HFFc6 (cell line): ENCODE results near the gene LRRN2. TPM values are rescaled to one million over a fixed set of nuclear protein-coding genes. Genes with fewer than 3 reads are reported as not detected.

Experiments used
- DNase-seq: peaks from one replicate; pipeline ENCODE4 v3.0.0-alpha.2; 2018
- H3K27ac Mint-ChIP-seq: 2 replicates; pipeline ENCODE4 v1.8.0; 2020; ENCODE audit warnings: mild to moderate bottlenecking, mixed read lengths
- H3K27me3 Mint-ChIP-seq: 2 replicates; pipeline ENCODE4 v1.8.0; 2021; ENCODE audit warnings: mild to moderate bottlenecking, moderate library complexity, mixed read lengths; ENCODE audit not compliant: insufficient read depth
- H3K36me3 Mint-ChIP-seq: 2 replicates; pipeline ENCODE4 v1.8.0; 2021; ENCODE audit warnings: low read depth, mixed read lengths
- H3K4me1 Mint-ChIP-seq: 2 replicates; pipeline ENCODE4 v1.8.0; 2020; ENCODE audit warnings: low read depth, mixed read lengths
- H3K4me3 Mint-ChIP-seq: 2 replicates; pipeline ENCODE4 v1.8.0; 2020; ENCODE audit warnings: mild to moderate bottlenecking, moderate library complexity, mixed read lengths
- H3K9me3 Mint-ChIP-seq: 2 replicates; pipeline ENCODE4 v1.8.0; 2020; ENCODE audit warnings: mild to moderate bottlenecking, mixed read lengths
- total RNA-seq, 6 experiments: library from RNA; stranded (reverse); fragmentation: NEBNext Ultra II Directional; extraction: Animal tissue kit (Norgen Biotek cat#: 25700); gene quantifications; 2 replicates in 1 of 6; 3 replicates in 5 of 6; pipeline ENCODE4 v1.2.3, GENCODE V29; 2021
- TF ChIP-seq, protein P1 (sequence below): fragments of 200-600 bp; sonication (generic); IDR thresholded peaks from 2 replicates; pipeline ENCODE4 v1.5.0; 2021; ENCODE audit warnings: antibody characterized with exemption, mild to moderate bottlenecking

The LRRN2 gene
- total RNA-seq, 6 experiments from 2014 or later, result not detected

DNA sequence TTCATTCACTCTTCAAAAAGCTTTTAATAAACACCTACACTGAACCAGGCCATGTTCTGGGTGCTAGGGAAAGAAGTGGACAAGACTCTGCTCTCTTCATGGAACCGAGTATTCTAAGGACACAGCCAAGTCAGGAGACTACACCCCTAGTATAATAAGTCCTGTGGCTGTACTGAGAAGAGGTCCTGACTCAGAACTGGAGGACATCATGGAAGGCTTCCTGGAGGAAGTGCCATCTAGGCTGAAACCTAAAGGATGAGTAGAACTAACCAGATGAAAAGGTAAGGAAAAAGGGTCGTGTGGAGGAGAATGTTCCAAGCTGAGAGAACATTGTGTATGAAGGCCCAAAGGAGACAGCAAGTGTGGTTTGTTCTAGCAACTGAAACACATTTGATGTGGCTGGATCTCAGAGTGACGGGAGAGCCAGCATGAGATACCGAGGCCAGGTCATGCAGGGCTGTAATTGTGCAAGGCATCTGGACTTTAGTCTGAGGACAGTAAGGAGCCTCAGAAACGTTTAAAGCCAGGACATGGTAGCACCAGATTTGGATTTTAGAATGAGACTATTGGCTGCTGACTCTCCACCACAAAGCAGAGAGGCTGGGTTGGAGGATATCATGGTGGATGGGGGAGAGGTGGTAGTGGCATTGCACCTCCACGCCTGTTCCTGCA lies 82.5 kb downstream of the LRRN2 start:
- no peaks in the 10 kb centered on the region for H3K4me1 Mint-ChIP-seq
- TF ChIP-seq, protein P1, sequence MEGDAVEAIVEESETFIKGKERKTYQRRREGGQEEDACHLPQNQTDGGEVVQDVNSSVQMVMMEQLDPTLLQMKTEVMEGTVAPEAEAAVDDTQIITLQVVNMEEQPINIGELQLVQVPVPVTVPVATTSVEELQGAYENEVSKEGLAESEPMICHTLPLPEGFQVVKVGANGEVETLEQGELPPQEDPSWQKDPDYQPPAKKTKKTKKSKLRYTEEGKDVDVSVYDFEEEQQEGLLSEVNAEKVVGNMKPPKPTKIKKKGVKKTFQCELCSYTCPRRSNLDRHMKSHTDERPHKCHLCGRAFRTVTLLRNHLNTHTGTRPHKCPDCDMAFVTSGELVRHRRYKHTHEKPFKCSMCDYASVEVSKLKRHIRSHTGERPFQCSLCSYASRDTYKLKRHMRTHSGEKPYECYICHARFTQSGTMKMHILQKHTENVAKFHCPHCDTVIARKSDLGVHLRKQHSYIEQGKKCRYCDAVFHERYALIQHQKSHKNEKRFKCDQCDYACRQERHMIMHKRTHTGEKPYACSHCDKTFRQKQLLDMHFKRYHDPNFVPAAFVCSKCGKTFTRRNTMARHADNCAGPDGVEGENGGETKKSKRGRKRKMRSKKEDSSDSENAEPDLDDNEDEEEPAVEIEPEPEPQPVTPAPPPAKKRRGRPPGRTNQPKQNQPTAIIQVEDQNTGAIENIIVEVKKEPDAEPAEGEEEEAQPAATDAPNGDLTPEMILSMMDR, result no peak
- no peak for DNase-seq
- no peak overlapping the region for H3K4me3 Mint-ChIP-seq
- H3K27me3 Mint-ChIP-seq, result peaks cover 58% of the 10 kb centered on the region
- no peaks in the 10 kb centered on the region for H3K36me3 Mint-ChIP-seq
- H3K9me3 Mint-ChIP-seq, result no peaks in the 10 kb centered on the region
- H3K27ac Mint-ChIP-seq, result no peak overlapping the region

DNA sequence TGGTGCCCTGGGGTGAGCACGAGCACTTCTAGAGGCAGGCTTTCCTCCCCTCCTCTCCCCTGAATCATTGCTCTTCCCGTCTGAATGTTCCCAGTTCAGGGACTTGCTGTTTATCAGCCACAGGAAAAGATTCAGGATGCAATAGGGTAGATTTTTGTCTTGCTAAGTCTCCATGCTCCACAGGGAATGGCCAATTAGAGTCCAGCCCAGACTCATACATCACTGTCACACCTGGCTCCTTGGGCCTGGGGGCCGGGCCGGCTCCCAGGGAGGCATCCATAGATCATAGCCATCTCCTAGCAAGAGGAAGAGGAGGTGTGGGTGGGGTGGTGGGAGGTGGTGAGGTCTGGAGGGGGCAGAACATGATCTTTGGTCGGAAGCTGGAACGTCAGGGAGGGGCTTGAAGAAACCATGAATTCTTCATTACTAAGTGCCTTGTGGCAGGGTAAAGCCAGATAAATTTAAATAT lies 83.4 kb downstream of the LRRN2 start:
- Mint-ChIP-seq H3K4me1 (no peaks in the 10 kb centered on the region), H3K9me3 (no peaks in the 10 kb centered on the region), H3K27ac (no peak overlapping the region), H3K4me3 (no peak overlapping the region), H3K27me3 (peaks cover 58% of the 10 kb centered on the region), H3K36me3 (no peaks in the 10 kb centered on the region)
- TF ChIP-seq, protein P1, result no peak
- DNase-seq, result no peak

DNA sequence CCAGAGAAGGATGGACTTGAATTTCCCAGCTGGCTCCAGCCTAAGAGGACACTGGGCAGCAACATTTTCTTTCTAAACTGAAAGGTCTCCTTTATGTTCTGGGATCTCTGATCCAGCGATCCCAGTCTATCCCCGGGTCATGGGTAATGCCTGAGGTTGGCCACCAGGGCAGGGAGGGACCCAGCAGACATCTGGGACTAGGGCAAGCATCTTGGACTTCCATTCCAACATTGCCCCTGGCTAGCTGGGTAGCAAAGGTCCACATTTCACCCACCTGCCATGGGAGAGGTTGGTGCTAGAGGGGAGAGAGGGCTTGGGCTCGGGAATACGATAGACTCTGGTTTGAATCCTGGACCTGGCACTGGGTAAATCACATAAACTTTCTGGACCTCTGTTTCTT lies 84.6 kb downstream of the LRRN2 start:
- H3K4me3 Mint-ChIP-seq, result no peak overlapping the region
- no peaks in the 10 kb centered on the region for H3K9me3 Mint-ChIP-seq
- H3K27ac Mint-ChIP-seq, result no peak overlapping the region
- peaks cover 61% of the 10 kb centered on the region for H3K27me3 Mint-ChIP-seq
- no peaks in the 10 kb centered on the region for H3K4me1 Mint-ChIP-seq
- no peaks in the 10 kb centered on the region for H3K36me3 Mint-ChIP-seq
- TF ChIP-seq, protein P1, result peak; percentile 52
- DNase-seq, result no peak

DNA sequence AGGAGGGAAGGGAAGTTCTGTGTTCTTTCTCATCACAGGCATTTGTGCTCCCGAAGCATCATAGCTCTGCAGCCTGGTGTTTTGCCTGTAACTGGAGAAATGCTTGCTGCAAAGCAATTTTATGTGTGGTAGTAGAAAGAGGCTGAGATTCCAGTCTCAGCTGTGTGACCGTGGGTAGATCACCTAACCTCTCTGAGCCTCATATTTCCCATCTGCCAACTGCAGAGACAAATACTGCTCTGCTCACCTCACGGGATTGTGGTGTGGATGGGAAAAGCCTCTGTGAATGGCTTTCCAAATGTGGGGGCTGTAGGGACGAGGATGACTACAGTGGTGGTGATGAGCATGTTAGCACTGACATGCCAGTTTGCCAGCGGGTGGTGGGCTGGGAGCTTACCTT lies 85.3 kb downstream of the LRRN2 start:
- Mint-ChIP-seq H3K4me3 (no peak overlapping the region), H3K27ac (no peak overlapping the region), H3K27me3 (peaks cover 59% of the 10 kb centered on the region), H3K4me1 (no peaks in the 10 kb centered on the region), H3K9me3 (no peaks in the 10 kb centered on the region), H3K36me3 (no peaks in the 10 kb centered on the region)
- no peak for DNase-seq
- TF ChIP-seq, protein P1, result no peak

DNA sequence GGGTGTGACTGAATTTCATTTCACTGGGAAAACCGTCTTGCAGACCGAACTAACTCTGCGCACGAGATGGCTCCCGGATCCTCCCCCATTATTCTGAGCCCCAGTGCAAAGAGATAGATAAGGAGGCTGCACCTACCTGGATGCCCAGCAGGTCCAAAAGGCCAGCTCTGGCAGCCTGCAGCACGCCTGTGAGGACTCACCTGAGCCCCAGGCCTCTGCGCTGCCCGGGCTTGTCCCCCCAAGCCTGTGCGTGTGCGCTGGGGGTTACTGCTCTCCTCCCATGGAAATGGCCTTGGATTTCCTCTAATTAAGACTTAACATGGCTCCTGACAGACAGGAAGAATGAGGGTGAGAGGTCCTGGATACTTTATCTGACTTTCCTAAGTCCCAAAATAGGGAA lies 85.9 kb downstream of the LRRN2 start:
- no peaks in the 10 kb centered on the region for H3K4me1 Mint-ChIP-seq
- H3K27ac Mint-ChIP-seq, result no peak overlapping the region
- TF ChIP-seq, protein P1, result no peak
- no peaks in the 10 kb centered on the region for H3K36me3 Mint-ChIP-seq
- H3K9me3 Mint-ChIP-seq, result no peaks in the 10 kb centered on the region
- no peak for DNase-seq
- H3K27me3 Mint-ChIP-seq, result peaks cover 60% of the 10 kb centered on the region
- no peak overlapping the region for H3K4me3 Mint-ChIP-seq
